B cell (primary cell): ENCODE data around the gene IL6ST. TPM values are rescaled to one million over a fixed set of nuclear protein-coding genes. Genes with fewer than 3 reads are reported as not detected.

ENCODE experiments used
- ATAC-seq: fragments of 200-7000 bp; cut with Tn5 transposase; one replicate; pipeline ENCODE4 v1.10.0; 2021; ENCODE audit warnings: low read depth, mild to moderate bottlenecking, moderate number of reproducible peaks, moderate library complexity
- CTCF ChIA-PET: fragments of 350-600 bp; sonication (Branson Sonifier 250); formaldehyde crosslinking; loops from one replicate; lab custom pipeline; 2021; ENCODE audit warnings: antibody characterized with exemption, inconsistent platforms; lab: Charles Lee
- POLR2A ChIA-PET: fragments of 350-600 bp; sonication (Branson Sonifier 250); formaldehyde crosslinking; loops from one replicate; lab custom pipeline; 2021; ENCODE audit warnings: antibody characterized with exemption; lab: Charles Lee
- DNase-seq: peaks from one replicate; pipeline ENCODE4 v3.0.0; 2013
- H2AFZ ChIP-seq: 2 replicates; pipeline ENCODE4 v1.6.1; 2012; ENCODE audit warnings: mild to moderate bottlenecking, low read depth, low read length; ENCODE audit not compliant: insufficient read depth, poor library complexity, severe bottlenecking
- H3K27ac ChIP-seq, 2 donors: 1 replicate in 1 of 2; 2 replicates in 1 of 2; pipeline ENCODE4 v1.5.1; 2012 to 2013; ENCODE audit warnings: low read length in 2 of 2, mild to moderate bottlenecking in 2 of 2, moderate library complexity in 1 of 2
- H3K27me3 ChIP-seq, 4 experiments: fragments of 200-600 bp in 1 of 4; sonication (generic) in 1 of 4; replicated peaks in 1 of 4; 1 replicate in 2 of 4; 2 replicates in 2 of 4; pipeline versions ENCODE4 v1.6.1 to v1.7.0; 2013 to 2016; ENCODE audit warnings: low read length in 3 of 4, mild to moderate bottlenecking in 2 of 4, mixed read lengths in 1 of 4, moderate library complexity in 1 of 4; ENCODE audit not compliant: insufficient read depth in 4 of 4, control insufficient read depth in 3 of 4; ENCODE audit errors: control extremely low read depth in 1 of 4
- H3K36me3 ChIP-seq, 2 experiments: replicated peaks in 1 of 2; 1 replicate in 1 of 2; 2 replicates in 1 of 2; pipeline versions ENCODE4 v1.6.1 to v1.7.1; 2013; ENCODE audit warnings: low read length in 1 of 2; ENCODE audit not compliant: insufficient read depth in 2 of 2, control insufficient read depth in 1 of 2; ENCODE audit errors: control extremely low read depth in 1 of 2, extremely low read depth in 1 of 2
- H3K4me1 ChIP-seq, 2 donors: fragments of 200-600 bp in 1 of 2; sonication (generic) in 1 of 2; 1 replicate in 1 of 2; 2 replicates in 1 of 2; pipeline versions ENCODE4 v1.5.1 to v1.6.1; 2013 to 2017; ENCODE audit warnings: low read length in 2 of 2; ENCODE audit not compliant: control insufficient read depth in 2 of 2, insufficient read depth in 2 of 2
- H3K4me2 ChIP-seq: replicated peaks from 2 replicates; pipeline ENCODE3; 2012; ENCODE audit warnings: mild to moderate bottlenecking, low read depth, low read length; ENCODE audit not compliant: poor library complexity, severe bottlenecking
- H3K4me3 ChIP-seq, 5 experiments: fragments of 200-600 bp in 1 of 5; sonication (generic) in 1 of 5; 1 replicate in 3 of 5; 2 replicates in 2 of 5; pipeline versions ENCODE4 v1.5.1 to v1.7.0; 2011 to 2016; ENCODE audit warnings: low read length in 4 of 5, mild to moderate bottlenecking in 4 of 5, low read depth in 2 of 5, control low read depth in 1 of 5, moderate library complexity in 1 of 5; ENCODE audit not compliant: insufficient read depth in 1 of 5; ENCODE audit errors: control extremely low read depth in 1 of 5, extremely low read depth in 1 of 5
- H3K79me2 ChIP-seq: fragments of 200-600 bp; sonication (generic); one replicate; pipeline ENCODE4 v1.6.0; 2016; ENCODE audit warnings: low read length; ENCODE audit not compliant: control insufficient read depth, insufficient read depth
- H3K9ac ChIP-seq: fragments of 200-600 bp; sonication (generic); 2 replicates; pipeline ENCODE4 v1.6.1; 2017; ENCODE audit warnings: mild to moderate bottlenecking, low read length, moderate library complexity
- H3K9me3 ChIP-seq, 3 donors: one replicate each; pipeline versions ENCODE4 v1.6.1 to v1.7.1; 2013; ENCODE audit warnings: low read length in 2 of 3; ENCODE audit not compliant: control insufficient read depth in 2 of 3, insufficient read depth in 1 of 3; ENCODE audit errors: control extremely low read depth in 1 of 3
- H4K20me1 ChIP-seq: 2 replicates; pipeline ENCODE4 v1.6.0; 2012; ENCODE audit warnings: mild to moderate bottlenecking, low read length; ENCODE audit not compliant: insufficient read depth, control insufficient read depth, poor library complexity, severe bottlenecking
- H3K27ac Mint-ChIP-seq: one replicate; pipeline ENCODE4 v1.8.0; 2021; ENCODE audit warnings: mixed read lengths
- H3K27me3 Mint-ChIP-seq: one replicate; pipeline ENCODE4 v1.8.0; 2021; ENCODE audit warnings: mixed read lengths
- H3K4me1 Mint-ChIP-seq: one replicate; pipeline ENCODE4 v1.8.0; 2021; ENCODE audit warnings: mixed read lengths
- H3K4me3 Mint-ChIP-seq: one replicate; pipeline ENCODE4 v1.8.0; 2021; ENCODE audit warnings: mixed read lengths
- H3K9me3 Mint-ChIP-seq: one replicate; pipeline ENCODE4 v1.8.0; 2022; ENCODE audit warnings: mixed read lengths; ENCODE audit not compliant: insufficient read depth
- CTCF ChIP-seq: fragments of 200-600 bp; IDR thresholded peaks from one replicate; pipeline ENCODE4 v1.8.0; 2022; ENCODE audit warnings: antibody characterized with exemption, mild to moderate bottlenecking
- EZH2 ChIP-seq: IDR thresholded peaks from 2 replicates; pipeline ENCODE4 v1.6.1; 2012; ENCODE audit warnings: borderline replicate concordance, low read depth, mild to moderate bottlenecking, moderate library complexity, low read length; ENCODE audit not compliant: insufficient read depth, poor library complexity, severe bottlenecking
- whole genome bisulfite sequencing: methylation state at CpG from one replicate; pipeline ENCODE4 v1.1.5; 2013; ENCODE audit warnings: missing lambda C conversion rate; ENCODE audit not compliant: insufficient coverage; 5-methylcytosine and 5-hydroxymethylcytosine counted together
- intact Hi-C: fragments of 100-400 bp; cut with micrococcal nuclease; formaldehyde crosslinking; loops from one replicate; pipeline ENCODE4 v1.10.0; 2022
- polyA plus RNA-seq: library from polyadenylated mRNA; depleted of rRNA; stranded (reverse); fragments of >200 nt; gene quantifications from 2 replicates; pipeline ENCODE4 v1.2.3, GENCODE V29; 2012
- total RNA-seq, 2 donors: library from RNA; stranded (reverse); fragments of 120-200 nt in 1 of 2; gene quantifications; 1 replicate in 1 of 2; 2 replicates in 1 of 2; pipeline versions ENCODE4 v1.2.3 to v1.2.4, GENCODE V29; 2013 to 2022

The IL6ST gene
- total and polyA plus RNA-seq, 2 donors (not counting 1 experiment from before 2014, with no cell fraction given), result 4.3 to 28.0 TPM

DNA sequence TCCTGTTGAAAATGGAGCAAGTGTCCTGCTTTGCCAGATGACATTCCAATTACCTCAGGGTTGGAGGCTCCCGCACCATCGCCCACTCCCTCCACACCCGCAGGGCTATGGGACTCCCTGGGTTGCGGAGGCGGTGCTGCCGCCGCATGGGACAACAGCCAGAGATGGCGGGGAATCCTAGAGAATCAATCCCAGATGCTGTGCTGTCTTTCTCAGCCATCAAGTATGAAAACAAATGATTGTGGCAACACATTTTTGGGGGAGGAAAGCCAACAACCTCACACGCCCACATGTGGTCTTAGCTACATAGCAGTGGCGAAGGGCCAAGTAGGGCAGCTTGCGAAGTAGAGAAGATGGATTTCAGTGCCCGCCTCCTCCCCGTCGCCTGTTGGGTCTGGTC is 96.9 kb downstream of the IL6ST start:
- H3K9me3 Mint-ChIP-seq, result no peaks in the 10 kb centered on the region
- no peak overlapping the region for H3K4me3 Mint-ChIP-seq
- Histone ChIP-seq H3K9ac (no peak overlapping the region), H3K9me3 (no peaks in the 10 kb centered on the region), H3K27ac (no peak overlapping the region), H3K4me2 (no peak overlapping the region), H3K36me3 (no peaks in the 10 kb centered on the region), H3K4me3 (no peak overlapping the region), H3K4me1 (peaks cover under 1 to 1% of the 10 kb centered on the region in 2 donors), H4K20me1 (no peaks in the 10 kb centered on the region), H2AFZ (no peak overlapping the region), H3K27me3 (peaks cover 0 to 5% (median 1%) of the 10 kb centered on the region in 4 experiments), H3K79me2 (no peaks in the 10 kb centered on the region)
- intact Hi-C loops, result no loop called here
- TF ChIP-seq CTCF (no peak), EZH2 (no peak)
- ChIA-PET CTCF (no interaction called here), POLR2A (no interaction called here)
- peaks cover 12% of the 10 kb centered on the region for H3K27me3 Mint-ChIP-seq
- H3K27ac Mint-ChIP-seq, result no peak overlapping the region
- 96% methylated on average over 8 of the region's 14 CpGs for WGBS
- ATAC-seq (no peak), DNase-seq (no peak)
- H3K4me1 Mint-ChIP-seq, result peaks cover 3% of the 10 kb centered on the region

DNA sequence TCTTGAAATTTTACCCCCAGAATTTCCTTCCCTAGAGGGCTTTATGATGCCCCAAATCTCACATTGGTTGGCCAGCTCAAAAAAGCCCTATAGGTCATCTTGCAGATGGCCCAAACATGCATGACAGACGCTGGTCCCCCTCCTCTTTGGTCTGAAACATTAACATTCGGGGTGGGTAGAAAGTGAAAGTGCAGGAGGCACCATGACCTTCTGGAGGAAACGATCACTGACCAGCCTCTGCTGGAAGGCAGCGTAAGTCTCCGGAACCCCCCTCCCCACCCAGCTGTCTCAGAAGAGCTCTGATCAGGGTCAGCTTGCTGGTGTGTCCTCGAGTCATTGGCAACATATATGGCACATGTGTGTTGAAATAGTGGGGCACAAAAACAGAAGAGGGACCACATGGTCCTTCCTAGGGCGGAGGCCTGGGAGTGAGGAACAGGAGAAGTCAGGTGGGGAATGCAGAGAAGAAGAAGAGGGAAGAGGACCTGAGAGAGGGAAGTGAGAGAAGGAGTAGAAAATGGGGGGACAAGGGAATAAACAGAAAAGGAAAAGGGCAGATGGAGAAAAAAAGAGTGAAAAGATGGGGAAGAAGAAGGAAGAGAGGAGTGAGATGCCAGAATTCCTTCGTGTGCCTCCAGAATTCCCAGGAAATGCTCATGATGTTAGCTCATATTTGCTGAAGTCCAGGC is 97.4 kb downstream of the IL6ST start:
- ATAC-seq (no peak), DNase-seq (no peak)
- Mint-ChIP-seq H3K9me3 (no peaks in the 10 kb centered on the region), H3K27me3 (peaks cover 12% of the 10 kb centered on the region), H3K4me1 (no peaks in the 10 kb centered on the region), H3K4me3 (no peak overlapping the region), H3K27ac (no peak overlapping the region)
- 87% methylated on average over 4 of the region's 8 CpGs for WGBS
- Histone ChIP-seq H3K4me2 (no peak overlapping the region), H2AFZ (no peak overlapping the region), H3K4me1 (no peaks in the 10 kb centered on the region), H3K9me3 (no peaks in the 10 kb centered on the region), H3K36me3 (no peaks in the 10 kb centered on the region), H3K27me3 (peaks cover 0 to 5% (median 1%) of the 10 kb centered on the region in 4 experiments), H3K79me2 (no peaks in the 10 kb centered on the region), H3K4me3 (no peak overlapping the region), H4K20me1 (no peaks in the 10 kb centered on the region), H3K27ac (no peak overlapping the region), H3K9ac (no peak overlapping the region)
- POLR2A ChIA-PET, result no interaction called here
- intact Hi-C loops, result no loop called here
- CTCF ChIA-PET, result no interaction called here
- TF ChIP-seq EZH2 (no peak), CTCF (no peak)
